IPS-18c (cell line): ENCODE results near the gene NDUFV1.
A peak's percentile ranks its signal among the peaks of the same experiment; 100 is the strongest.
"Not testable (repeated sequence)": the region's sequence is repeated elsewhere in the genome, so short reads cannot be mapped to it uniquely, and the experiment has no call there.

ENCODE experiments used
- H3K4me3 ChIP-seq: 2 replicates; pipeline ENCODE4 v1.7.0; 2013; ENCODE audit warnings: low read depth, mild to moderate bottlenecking, low read length, moderate library complexity; ENCODE audit not compliant: insufficient read depth
- H3K9me3 ChIP-seq: one replicate; pipeline ENCODE4 v1.6.1; 2013; ENCODE audit warnings: mild to moderate bottlenecking, low read length, moderate library complexity; ENCODE audit not compliant: control insufficient read depth, insufficient read depth

The NDUFV1 gene

DNA sequence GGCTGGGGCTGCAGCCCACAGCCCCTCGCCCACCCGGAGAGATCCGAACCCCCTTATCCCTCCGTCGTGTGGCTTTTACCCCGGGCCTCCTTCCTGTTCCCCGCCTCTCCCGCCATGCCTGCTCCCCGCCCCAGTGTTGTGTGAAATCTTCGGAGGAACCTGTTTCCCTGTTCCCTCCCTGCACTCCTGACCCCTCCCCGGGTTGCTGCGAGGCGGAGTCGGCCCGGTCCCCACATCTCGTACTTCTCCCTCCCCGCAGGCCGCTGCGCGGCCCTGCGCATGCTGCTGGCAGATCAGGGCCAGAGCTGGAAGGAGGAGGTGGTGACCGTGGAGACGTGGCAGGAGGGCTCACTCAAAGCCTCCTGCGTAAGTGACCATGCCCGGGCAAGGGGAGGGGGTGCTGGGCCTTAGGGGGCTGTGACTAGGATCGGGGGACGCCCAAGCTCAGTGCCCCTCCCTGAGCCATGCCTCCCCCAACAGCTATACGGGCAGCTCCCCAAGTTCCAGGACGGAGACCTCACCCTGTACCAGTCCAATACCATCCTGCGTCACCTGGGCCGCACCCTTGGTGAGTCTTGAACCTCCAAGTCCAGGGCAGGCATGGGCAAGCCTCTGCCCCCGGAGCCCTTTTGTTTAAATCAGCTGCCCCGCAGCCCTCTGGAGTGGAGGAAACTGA, 22.4 kb upstream of the NDUFV1 start:
- peak overlapping the region; percentile 86 for H3K4me3 ChIP-seq
- no peaks in the 10 kb centered on the region for H3K9me3 ChIP-seq

GRCh38 chr11:67584881-67585873, 21.6 kb upstream of the NDUFV1 start:
- Histone ChIP-seq H3K4me3 (peak overlapping the region; percentile 86), H3K9me3 (no peaks in the 10 kb centered on the region)

DNA sequence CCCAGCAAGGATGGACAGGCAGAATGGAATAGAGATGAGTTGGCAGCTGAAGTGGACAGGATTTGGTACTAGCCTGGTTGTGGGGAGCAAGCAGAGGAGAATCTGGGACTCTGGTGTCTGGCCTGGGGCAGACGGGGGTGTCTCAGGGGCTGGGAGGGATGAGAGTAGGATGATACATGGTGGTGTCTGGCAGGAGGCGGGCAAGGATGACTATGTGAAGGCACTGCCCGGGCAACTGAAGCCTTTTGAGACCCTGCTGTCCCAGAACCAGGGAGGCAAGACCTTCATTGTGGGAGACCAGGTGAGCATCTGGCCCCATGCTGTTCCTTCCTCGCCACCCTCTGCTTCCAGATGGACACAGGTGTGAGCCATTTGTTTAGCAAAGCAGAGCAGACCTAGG, 20.8 kb upstream of the NDUFV1 start:
- Histone ChIP-seq H3K9me3 (no peaks in the 10 kb centered on the region), H3K4me3 (peak overlapping the region; percentile 86; the same call in 1 of the 2 replicates)

DNA sequence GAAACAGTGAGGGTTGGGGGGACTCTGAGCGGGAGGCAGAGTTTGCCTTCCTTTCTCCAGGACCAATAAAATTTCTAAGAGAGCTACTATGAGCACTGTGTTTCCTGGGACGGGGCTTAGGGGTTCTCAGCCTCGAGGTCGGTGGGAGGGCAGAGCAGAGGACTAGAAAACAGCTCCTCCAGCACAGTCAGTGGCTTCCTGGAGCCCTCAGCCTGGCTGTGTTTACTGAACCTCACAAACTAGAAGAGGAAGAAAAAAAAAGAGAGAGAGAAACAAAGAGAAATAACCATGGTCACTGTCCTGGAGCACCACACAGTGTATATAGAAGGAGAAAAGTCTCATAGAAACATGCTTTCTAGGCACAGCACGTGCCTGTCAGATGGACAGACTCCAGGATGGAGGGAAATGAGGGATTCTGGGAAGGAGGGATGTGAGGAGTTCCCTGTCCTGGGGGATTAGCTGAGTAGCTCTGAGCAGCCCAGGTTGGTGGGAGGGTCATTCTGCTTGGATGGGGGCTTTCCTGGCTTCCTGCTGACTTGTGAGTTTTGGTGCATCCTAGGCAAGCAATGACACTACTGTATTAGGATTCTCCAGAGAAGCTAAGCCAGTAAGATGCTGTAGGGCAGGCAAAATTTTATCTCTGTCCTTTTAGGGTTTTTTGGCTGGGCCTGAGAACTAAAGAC, 20.0 kb upstream of the NDUFV1 start:
- Histone ChIP-seq H3K9me3 (no peaks in the 10 kb centered on the region), H3K4me3 (no peak overlapping the region)

- no peak overlapping the region for H3K4me3 ChIP-seq
- no peaks in the 10 kb centered on the region for H3K9me3 ChIP-seq
Measured at GRCh38 chr11:67588136-67588503, 18.6 kb upstream of the NDUFV1 start.

DNA sequence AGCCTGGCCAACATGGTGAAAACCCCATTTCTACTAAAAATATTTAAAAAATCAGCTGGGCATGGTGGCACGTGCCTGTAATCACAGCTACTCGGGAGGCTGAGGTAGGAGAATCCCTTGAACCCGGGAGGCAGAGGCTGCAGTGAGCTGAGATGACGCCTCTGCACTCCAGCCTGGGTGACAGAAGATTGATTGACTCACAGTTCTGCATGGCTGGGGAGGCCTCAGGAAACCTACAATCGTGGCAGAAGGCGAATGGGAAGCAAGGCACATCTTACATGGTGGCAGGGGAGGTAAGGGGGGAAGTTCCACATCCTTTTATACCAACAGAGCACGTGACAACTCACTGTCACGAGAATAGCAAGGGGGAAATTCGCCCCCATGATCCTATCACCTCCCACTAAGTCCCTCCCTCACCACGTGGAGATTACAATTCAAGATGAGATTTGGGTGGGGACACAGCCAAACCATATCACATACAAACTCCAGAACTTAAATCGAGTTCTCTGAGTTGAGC, 17.8 kb upstream of the NDUFV1 start:
- not testable (repeated sequence) for H3K9me3 ChIP-seq, H3K4me3 ChIP-seq

- no peak overlapping the region; the same call in 1 of the 2 replicates for H3K4me3 ChIP-seq
- peaks cover 3% of the 10 kb centered on the region for H3K9me3 ChIP-seq
Measured at GRCh38 chr11:67592880-67593564, 13.7 kb upstream of the NDUFV1 start.

DNA sequence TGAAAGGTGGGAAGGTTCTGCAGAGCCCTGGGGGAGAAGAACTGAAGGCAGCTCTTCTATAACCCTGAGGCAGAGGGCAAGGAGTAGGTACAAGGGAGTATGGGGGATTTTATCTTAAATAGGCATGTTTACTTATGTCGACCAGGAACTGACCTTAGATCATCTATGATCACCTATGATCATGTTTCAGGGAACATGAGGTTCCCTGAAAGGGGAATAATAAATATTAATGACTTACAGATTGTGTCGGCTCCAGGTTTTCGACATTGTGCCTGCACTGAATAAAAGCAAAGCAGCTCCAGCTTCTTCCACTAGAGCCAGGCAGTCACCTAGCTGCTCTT, 13.2 kb upstream of the NDUFV1 start:
- Histone ChIP-seq H3K4me3 (no peak overlapping the region), H3K9me3 (peaks cover 3% of the 10 kb centered on the region)

DNA sequence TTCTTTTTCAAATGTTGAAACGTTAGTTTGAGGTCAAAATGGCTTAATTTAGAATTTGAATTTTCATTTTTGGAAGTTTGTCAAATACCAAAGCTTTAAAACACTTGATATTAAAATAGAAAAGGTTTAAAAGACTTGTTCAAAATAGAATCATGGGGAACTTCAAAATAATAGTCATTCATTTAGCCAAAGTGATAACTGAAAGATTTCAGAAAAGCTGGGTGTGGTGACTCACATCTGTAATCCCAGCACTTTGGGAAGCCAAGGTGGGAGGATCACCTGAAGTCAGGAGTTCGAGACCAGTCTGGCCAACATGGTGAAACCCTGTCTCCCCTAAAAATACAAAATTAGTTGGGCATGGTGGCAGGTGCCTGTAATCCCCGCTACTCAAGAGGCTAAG, 12.3 kb upstream of the NDUFV1 start:
- H3K4me3 ChIP-seq, result no peak overlapping the region
- peaks cover 3% of the 10 kb centered on the region for H3K9me3 ChIP-seq

DNA sequence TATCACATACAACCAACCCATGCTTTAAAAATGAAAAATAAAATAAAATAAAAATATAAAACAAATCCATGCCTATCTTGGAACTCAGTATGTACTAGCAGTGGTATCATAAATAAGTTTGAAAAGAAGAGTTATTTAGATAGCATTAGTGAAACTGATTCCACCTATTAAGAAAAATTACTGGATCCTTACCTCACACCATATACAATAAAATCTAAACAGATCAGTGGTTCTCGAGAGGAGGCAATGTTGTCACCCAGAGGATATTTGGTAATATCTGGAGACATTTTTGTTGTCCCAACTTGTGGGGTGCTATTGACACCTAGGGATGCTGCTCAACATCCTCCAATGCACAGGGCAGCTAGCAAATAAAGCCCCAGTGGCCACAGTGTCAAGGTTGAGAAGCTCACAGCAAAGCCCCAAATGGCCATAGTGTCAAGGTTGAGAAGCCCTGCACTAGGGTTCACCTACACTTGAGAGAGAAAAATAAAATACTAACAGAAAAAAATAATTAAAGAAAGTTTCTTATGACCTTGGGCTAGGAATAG, 9.9 kb upstream of the NDUFV1 start:
- Histone ChIP-seq H3K9me3 (peaks cover 3% of the 10 kb centered on the region), H3K4me3 (peak overlapping the region; percentile 24; the same call in 1 of the 2 replicates)

DNA sequence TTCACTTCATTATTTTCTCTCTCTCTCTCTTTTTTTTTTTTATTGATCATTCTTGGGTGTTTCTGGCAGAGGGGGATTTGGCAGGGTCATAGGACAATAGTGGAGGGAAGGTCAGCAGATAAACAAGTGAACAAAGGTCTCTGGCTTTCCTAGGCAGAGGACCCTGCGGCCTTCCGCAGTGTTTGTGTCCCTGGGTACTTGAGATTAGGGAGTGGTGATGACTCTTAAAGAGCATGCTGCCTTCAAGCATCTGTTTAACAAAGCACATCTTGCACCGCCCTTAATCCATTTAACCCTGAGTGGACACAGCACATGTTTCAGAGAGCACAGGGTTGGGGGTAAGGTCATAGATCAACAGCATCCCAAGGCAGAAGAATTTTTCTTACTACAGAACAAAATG, 9.3 kb upstream of the NDUFV1 start:
- H3K9me3 ChIP-seq, H3K4me3 ChIP-seq: not testable (repeated sequence)

GRCh38 chr11:67597963-67598362, 8.8 kb upstream of the NDUFV1 start:
- H3K4me3 ChIP-seq, H3K9me3 ChIP-seq: not testable (repeated sequence)

GRCh38 chr11:67599149-67599548, 7.6 kb upstream of the NDUFV1 start:
- Histone ChIP-seq H3K9me3 (peaks cover 3% of the 10 kb centered on the region), H3K4me3 (no peak overlapping the region)

- Histone ChIP-seq H3K9me3 (peaks cover 3% of the 10 kb centered on the region), H3K4me3 (no peak overlapping the region)
Measured at GRCh38 chr11:67600324-67601029, 6.3 kb upstream of the NDUFV1 start.

GRCh38 chr11:67601098-67601497, 5.6 kb upstream of the NDUFV1 start:
- H3K4me3 ChIP-seq, result no peak overlapping the region; the same call in 1 of the 2 replicates
- peaks cover 3% of the 10 kb centered on the region for H3K9me3 ChIP-seq

- not testable (repeated sequence) for H3K9me3 ChIP-seq, H3K4me3 ChIP-seq
Measured at GRCh38 chr11:67604119-67604518, 2.6 kb upstream of the NDUFV1 start.
